Thyroid gland (tissue), 4 donors: ENCODE data around the gene JPH2. TPM values are rescaled to one million over a fixed set of nuclear protein-coding genes. Genes with fewer than 3 reads are reported as not detected.

Source experiments
- DNase-seq, 2 donors: peaks; one replicate each; pipeline ENCODE4 v3.0.0-alpha.2; 2019
- H3K27ac ChIP-seq, 3 donors: fragments of 200-600 bp; sonication (generic); 1 replicate in 2 of 3; 2 replicates in 1 of 3; pipeline ENCODE4 v1.5.1; 2016 to 2019; ENCODE audit warnings: mild to moderate bottlenecking in 1 of 3, moderate library complexity in 1 of 3
- H3K27me3 ChIP-seq: fragments of 200-600 bp; sonication (generic); one replicate; pipeline ENCODE4 v1.5.1; 2019
- H3K36me3 ChIP-seq, 2 donors: fragments of 200-600 bp; sonication (generic); one replicate each; pipeline ENCODE4 v1.5.1; 2016 to 2019
- H3K4me1 ChIP-seq, 2 donors: fragments of 200-600 bp; sonication (generic); one replicate each; pipeline ENCODE4 v1.5.1; 2017 to 2019
- H3K4me3 ChIP-seq, 3 donors: fragments of 200-600 bp; sonication (generic); replicated peaks in 1 of 3; 1 replicate in 2 of 3; 2 replicates in 1 of 3; pipeline ENCODE4 v1.5.1; 2016; ENCODE audit warnings: mild to moderate bottlenecking in 1 of 3
- H3K9me3 ChIP-seq: fragments of 200-600 bp; sonication (generic); one replicate; pipeline ENCODE4 v1.5.1; 2017
- POLR2A ChIP-seq, 2 donors: fragments of 450-650 bp; IDR thresholded peaks; one replicate each; pipeline ENCODE4 v1.6.1; 2017; ENCODE audit warnings: antibody characterized with exemption in 2 of 2, mild to moderate bottlenecking in 2 of 2, moderate library complexity in 1 of 2
- WGBS, 2 donors: methylation state at CpG; one replicate each; pipeline ENCODE4 v1.1.5; 2017; 5-methylcytosine and 5-hydroxymethylcytosine counted together
- intact Hi-C: fragments of 100-400 bp; cut with DNase I; formaldehyde crosslinking; loops from one replicate; pipeline ENCODE4 v1.15.1; 2023
- total RNA-seq, 4 donors: library from RNA; depleted of rRNA; stranded (reverse); fragments of >200 nt; gene quantifications; one replicate each; pipeline ENCODE4 v1.2.3, GENCODE V29; 2016
- TF ChIP-seq, protein P1 (sequence below), 6 experiments: fragments of 200-600 bp in 3 of 6; fragments of 450-650 bp in 3 of 6; sonication (generic) in 3 of 6; IDR thresholded peaks; one replicate each; pipeline ENCODE4 v1.5.1; 2016 to 2019; ENCODE audit warnings: antibody characterized with exemption in 6 of 6, mild to moderate bottlenecking in 2 of 6, inconsistent platforms in 1 of 6, moderate library complexity in 1 of 6

JPH2 gene
- total RNA-seq, 4 donors from 2014 or later: 0.67 to 2.3 (median 1.8) TPM

- WGBS, 2 donors: 82 to 86% methylated on average over 12 of the region's 12 CpGs
- Histone ChIP-seq H3K27ac (no peak overlapping the region), H3K27me3 (no peaks in the 10 kb centered on the region), H3K4me1 (no peaks in the 10 kb centered on the region), H3K36me3 (no peaks in the 10 kb centered on the region), H3K4me3 (no peak overlapping the region), H3K9me3 (no peaks in the 10 kb centered on the region)
- intact Hi-C loops: no loop called here
- no peak for DNase-seq
- TF ChIP-seq, protein P1, sequence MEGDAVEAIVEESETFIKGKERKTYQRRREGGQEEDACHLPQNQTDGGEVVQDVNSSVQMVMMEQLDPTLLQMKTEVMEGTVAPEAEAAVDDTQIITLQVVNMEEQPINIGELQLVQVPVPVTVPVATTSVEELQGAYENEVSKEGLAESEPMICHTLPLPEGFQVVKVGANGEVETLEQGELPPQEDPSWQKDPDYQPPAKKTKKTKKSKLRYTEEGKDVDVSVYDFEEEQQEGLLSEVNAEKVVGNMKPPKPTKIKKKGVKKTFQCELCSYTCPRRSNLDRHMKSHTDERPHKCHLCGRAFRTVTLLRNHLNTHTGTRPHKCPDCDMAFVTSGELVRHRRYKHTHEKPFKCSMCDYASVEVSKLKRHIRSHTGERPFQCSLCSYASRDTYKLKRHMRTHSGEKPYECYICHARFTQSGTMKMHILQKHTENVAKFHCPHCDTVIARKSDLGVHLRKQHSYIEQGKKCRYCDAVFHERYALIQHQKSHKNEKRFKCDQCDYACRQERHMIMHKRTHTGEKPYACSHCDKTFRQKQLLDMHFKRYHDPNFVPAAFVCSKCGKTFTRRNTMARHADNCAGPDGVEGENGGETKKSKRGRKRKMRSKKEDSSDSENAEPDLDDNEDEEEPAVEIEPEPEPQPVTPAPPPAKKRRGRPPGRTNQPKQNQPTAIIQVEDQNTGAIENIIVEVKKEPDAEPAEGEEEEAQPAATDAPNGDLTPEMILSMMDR (IDR thresholded peaks at IDR 0.05): no peak
- no peak for TF ChIP-seq POLR2A (IDR thresholded peaks at IDR 0.05)
Observed at GRCh38 chr20:44074252-44075151, 112.5 kb downstream of the JPH2 start.

- no peaks in the 10 kb centered on the region for H3K9me3 ChIP-seq
- no peaks in the 10 kb centered on the region for H3K27me3 ChIP-seq
- no peak overlapping the region for H3K27ac ChIP-seq
- intact Hi-C loops: no loop called here
- no peaks in the 10 kb centered on the region for H3K4me1 ChIP-seq
- no peaks in the 10 kb centered on the region for H3K36me3 ChIP-seq
- 77 to 83% methylated on average over 6 of the region's 6 CpGs for WGBS, 2 donors
- TF ChIP-seq, protein P1 (IDR thresholded peaks at IDR 0.05): no peak
- no peak for TF ChIP-seq POLR2A (IDR thresholded peaks at IDR 0.05)
- no peak overlapping the region for H3K4me3 ChIP-seq
- DNase-seq: no peak
Observed at GRCh38 chr20:44073675-44074071, 113.3 kb downstream of the JPH2 start.

DNA sequence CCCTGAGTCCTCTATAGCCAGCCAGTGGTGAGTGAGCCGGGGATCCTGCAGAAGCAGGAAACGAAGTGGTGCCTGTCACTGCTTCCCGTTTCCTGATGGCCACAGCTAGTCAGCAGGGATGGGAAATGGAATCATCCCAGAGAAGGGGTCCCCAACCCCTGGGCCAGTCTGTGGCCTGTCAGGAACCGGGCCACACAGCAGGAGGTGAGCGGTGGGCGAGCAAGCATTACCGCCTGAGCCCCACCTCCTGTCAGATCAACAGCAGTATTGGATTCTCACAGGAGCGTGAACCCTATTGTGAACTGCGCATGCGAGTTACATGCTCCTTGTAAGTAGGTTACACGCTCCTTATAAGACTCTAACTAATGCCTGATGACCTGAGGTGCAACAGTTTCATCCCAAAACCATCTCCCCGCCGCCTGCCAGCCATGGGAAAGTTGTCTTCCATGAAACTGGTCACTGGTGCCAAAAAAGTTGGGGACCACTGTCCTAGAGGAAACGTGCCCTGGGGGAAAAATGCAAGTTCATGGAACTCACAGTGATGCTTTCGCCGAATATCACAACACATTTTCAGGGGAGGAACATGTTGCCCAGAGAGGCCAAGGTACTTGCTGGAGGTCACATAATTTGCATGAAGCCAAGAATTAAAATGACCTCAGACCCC lies 113.8 kb downstream of the JPH2 start:
- Histone ChIP-seq H3K27me3 (no peaks in the 10 kb centered on the region), H3K4me1 (no peaks in the 10 kb centered on the region), H3K4me3 (no peak overlapping the region), H3K36me3 (no peaks in the 10 kb centered on the region), H3K27ac (no peak overlapping the region), H3K9me3 (no peaks in the 10 kb centered on the region)
- DNase-seq: no peak
- intact Hi-C loops: no loop called here
- no peak for TF ChIP-seq POLR2A (IDR thresholded peaks at IDR 0.05)
- TF ChIP-seq, protein P1 (IDR thresholded peaks at IDR 0.05): no peak
- 59 to 66% methylated on average over 11 to 12 of the region's 16 CpGs for whole genome bisulfite sequencing, 2 donors

GRCh38 chr20:44072384-44072783 lies 114.6 kb downstream of the JPH2 start:
- intact Hi-C loops: no loop called here

More at GRCh38 chr20:44072384-44072783, 114.6 kb downstream of the JPH2 start:
- no peak for TF ChIP-seq POLR2A (IDR thresholded peaks at IDR 0.05)
- TF ChIP-seq, protein P1 (IDR thresholded peaks at IDR 0.05): no peak
- WGBS, 2 donors: 50 to 57% methylated on average over 6 of the region's 6 CpGs
- Histone ChIP-seq H3K4me1 (no peaks in the 10 kb centered on the region), H3K4me3 (no peak overlapping the region), H3K27me3 (no peaks in the 10 kb centered on the region), H3K27ac (no peak overlapping the region), H3K9me3 (no peaks in the 10 kb centered on the region), H3K36me3 (no peaks in the 10 kb centered on the region)
- DNase-seq: no peak
